ENCODE data around the gene SUGCT.

Gene SUGCT

GRCh38 chr7:40822861-40823260 is 688.1 kb downstream of the SUGCT start:
- H3K27ac ChIP-seq: no peak overlapping the region

GRCh38 chr7:40824461-40824860 is 689.7 kb downstream of the SUGCT start:
- TF ChIP-seq CTCF (conservative IDR thresholded peaks at IDR 0.05): no peak
- no peak overlapping the region for H3K27ac ChIP-seq

More at GRCh38 chr7:40822861-40823260, 688.1 kb downstream of the SUGCT start:
- no peak for TF ChIP-seq CTCF (conservative IDR thresholded peaks at IDR 0.05)

- no peak overlapping the region for H3K27ac ChIP-seq
- no peak for TF ChIP-seq CTCF (conservative IDR thresholded peaks at IDR 0.05)
Measured at GRCh38 chr7:40826411-40827221, 691.8 kb downstream of the SUGCT start.

GRCh38 chr7:40827222-40828085 is 692.6 kb downstream of the SUGCT start:
- no peak overlapping the region for H3K27ac ChIP-seq

GRCh38 chr7:40828686-40829600 is 694.1 kb downstream of the SUGCT start:
- TF ChIP-seq CTCF (conservative IDR thresholded peaks at IDR 0.05): no peak
- H3K27ac ChIP-seq: no peak overlapping the region

More at GRCh38 chr7:40827222-40828085, 692.6 kb downstream of the SUGCT start:
- no peak for TF ChIP-seq CTCF (conservative IDR thresholded peaks at IDR 0.05)

- no peak overlapping the region for H3K27ac ChIP-seq
- TF ChIP-seq CTCF (conservative IDR thresholded peaks at IDR 0.05): no peak
Measured at GRCh38 chr7:40833191-40833887, 698.5 kb downstream of the SUGCT start.
